Measurements from ENCODE around the gene ZNF771. TPM values are rescaled to one million over a fixed set of nuclear protein-coding genes. Genes with fewer than 3 reads are reported as not detected.
"Not testable (repeated sequence)": the region's sequence is repeated elsewhere in the genome, so short reads cannot be mapped to it uniquely, and the experiment has no call there.

Gene ZNF771
- total and polyA plus RNA-seq, 9 of the 15 experiments (the other 6 are each of a cell fraction or from before 2014, with no cell fraction given) = 1.5 to 12.6 (median 4.4) TPM

DNA sequence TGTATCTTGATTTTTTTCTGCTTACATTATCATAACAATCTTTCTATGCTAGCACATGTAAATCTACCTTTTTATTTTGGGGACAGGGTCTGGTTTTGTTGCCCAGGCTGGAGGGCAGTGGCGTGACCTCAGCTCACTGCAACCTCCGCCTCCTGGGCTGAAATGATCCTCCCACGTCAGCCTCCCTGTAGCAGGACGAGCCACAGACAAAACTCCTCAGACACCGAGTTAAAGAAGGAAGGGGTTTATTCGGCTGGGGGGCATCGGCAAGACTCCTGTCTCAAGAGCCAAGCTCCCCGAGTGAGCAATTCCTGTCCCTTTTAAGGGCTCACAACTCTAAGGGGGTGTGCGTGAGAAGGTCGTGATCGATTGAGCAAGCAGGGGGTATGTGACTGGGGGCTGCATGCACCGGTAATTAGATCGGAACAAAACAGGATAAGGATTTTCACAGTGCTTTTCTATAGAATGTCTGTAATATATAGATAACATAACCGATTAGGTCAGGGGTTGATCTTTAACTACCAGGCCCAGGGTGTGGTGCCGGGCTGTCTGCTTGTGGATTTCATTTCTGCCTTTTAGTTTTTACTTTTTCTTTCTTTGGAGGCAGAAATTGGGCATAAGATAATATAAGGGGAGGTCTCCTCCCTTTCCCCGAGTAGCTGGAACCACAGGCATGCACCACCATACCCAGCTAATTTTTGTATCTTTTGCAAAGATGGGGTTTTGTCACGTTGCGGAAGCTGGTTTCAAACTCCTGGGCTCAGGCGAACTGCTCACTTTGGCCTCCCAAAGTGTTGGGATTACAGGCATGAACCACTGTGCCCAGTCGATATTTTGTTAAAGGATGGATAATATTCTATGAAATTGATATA lies 45.5 kb downstream of the ZNF771 start:
- H3K27me3 ChIP-seq (ENCODE audit: control insufficient read depth in 2 of 2, insufficient read depth in 2 of 2, low read length in 2 of 2); CTCF ChIA-PET (ENCODE audit: low intra/inter-chr PET ratio); H3K4me1 ChIP-seq (replicated peaks in 1 of 2; ENCODE audit: control insufficient read depth in 2 of 2, insufficient read depth in 2 of 2, low read length in 2 of 2); ATAC-seq; H3K36me3 ChIP-seq (ENCODE audit: control insufficient read depth, insufficient read depth, low read length); H4K20me1 ChIP-seq (replicated peaks; ENCODE audit: control insufficient read depth, insufficient read depth, low read length); H3K79me2 ChIP-seq (ENCODE audit: control insufficient read depth, insufficient read depth, low read length); H3K27ac ChIP-seq (ENCODE audit: extremely low read depth, low read depth, low read length); BruUV-seq (replicated peaks); H3K4me2 ChIP-seq (ENCODE audit: insufficient read depth, low read length); H3K4me3 ChIP-seq; H3K9me3 ChIP-seq (replicated peaks; ENCODE audit: control insufficient read depth, insufficient read depth, low read depth, low read length); H3K9me1 ChIP-seq (ENCODE audit: control insufficient read depth, insufficient read depth, low read length); in situ Hi-C loops (cut with MboI); FAIRE-seq; intact Hi-C loops (cut with micrococcal nuclease); DNase-seq (ENCODE audit: extremely low read depth in 1 of 4, low spot score in 3 of 4): not testable (repeated sequence)
- peak; percentile 67 for TF ChIP-seq ARID1B (IDR thresholded peaks at IDR 0.05)
- TF ChIP-seq GATAD2A (IDR thresholded peaks at IDR 0.05) = 0 out of 2 replicates have a peak, but pooled peaks have one; percentile 28
- TF ChIP-seq ATF7 (IDR thresholded peaks at IDR 0.05) = 0 out of 2 replicates have a peak, but pooled peaks have one; percentile 22
- TF ChIP-seq SMAD4 (CRISPR knock-in tag; conservative IDR thresholded peaks at IDR 0.05) = 0 out of 2 replicates have a peak, but pooled peaks have one; percentile 20
- TF ChIP-seq CBFA2T2 (conservative IDR thresholded peaks at IDR 0.05) = 0 out of 2 replicates have a peak, but pooled peaks have one; percentile 7
- peak; percentile 36 for TF ChIP-seq CBFA2T3 (IDR thresholded peaks at IDR 0.05)
- peak; percentile 23; the same call in 1 of the 2 replicates for TF ChIP-seq ZFX (CRISPR knock-in tag; IDR thresholded peaks at IDR 0.05)
- 0 out of 2 replicates have a peak, but pooled peaks have one; percentile 18 for TF ChIP-seq NCOR1 (IDR thresholded peaks at IDR 0.05)
- TF ChIP-seq SOX6 (IDR thresholded peaks at IDR 0.05) = 0 out of 2 replicates have a peak, but pooled peaks have one; percentile 24
- 0 out of 2 replicates have a peak, but pooled peaks have one; percentile 28 for TF ChIP-seq DPF2 (IDR thresholded peaks at IDR 0.05)
- peak; percentile 48 for TF ChIP-seq TAL1 (IDR thresholded peaks at IDR 0.05)
- TF ChIP-seq SMARCA4 (IDR thresholded peaks at IDR 0.05) = peak; percentile 39; the same call in 1 of the 2 replicates
- peak; percentile 59; the same call in 1 of the 2 replicates for TF ChIP-seq SMARCE1 (IDR thresholded peaks at IDR 0.05)
- TF ChIP-seq TCF3 (CRISPR knock-in tag; IDR thresholded peaks at IDR 0.05) = 0 out of 2 replicates have a peak, but pooled peaks have one; percentile 11
- 21% methylated on average over 20 of the region's 20 CpGs for WGBS (ENCODE audit: insufficient coverage, low coverage, missing lambda C conversion rate)
- H3K9ac ChIP-seq (ENCODE audit: insufficient read depth in 1 of 2, low read depth in 2 of 2, low read length in 2 of 2) = peak overlapping the region in 1 of 2 experiments; percentile 58; a peak in 1 of 4 replicates
- POLR2A ChIA-PET = interaction anchor here (0.6 to 1.1 kb wide), 4 partner anchors 50 to 352 kb away, joined by 3 to 4 read pairs (median 4); partner anchors contain the start of gene ZNF764
- peak overlapping the region; percentile 68 for H2AFZ ChIP-seq (ENCODE audit: low read depth, low read length)

Data from K562 (cell line).